IgD-negative memory B cell (primary cell): ENCODE data around the gene CLEC2L. TPM values are rescaled to one million over a fixed set of nuclear protein-coding genes. Genes with fewer than 3 reads are reported as not detected.

Source experiments
- H3K27ac Mint-ChIP-seq, 3 donors: one replicate each; pipeline ENCODE4 v1.8.0; 2020 to 2022; ENCODE audit warnings: mild to moderate bottlenecking in 3 of 3, mixed read lengths in 3 of 3, moderate library complexity in 1 of 3
- H3K27me3 Mint-ChIP-seq: one replicate; pipeline ENCODE4 v1.8.0; 2021; ENCODE audit warnings: mixed read lengths
- H3K36me3 Mint-ChIP-seq: one replicate; pipeline ENCODE4 v1.8.0; 2020; ENCODE audit warnings: mild to moderate bottlenecking, mixed read lengths
- H3K4me1 Mint-ChIP-seq, 3 donors: one replicate each; pipeline ENCODE4 v1.8.0; 2020 to 2022; ENCODE audit warnings: mixed read lengths in 3 of 3, mild to moderate bottlenecking in 1 of 3
- H3K4me3 Mint-ChIP-seq, 4 donors: one replicate each; pipeline ENCODE4 v1.8.0; 2020 to 2022; ENCODE audit warnings: mild to moderate bottlenecking in 4 of 4, mixed read lengths in 4 of 4, moderate library complexity in 3 of 4
- H3K9me3 Mint-ChIP-seq, 3 donors: one replicate each; pipeline ENCODE4 v1.8.0; 2020 to 2021; ENCODE audit warnings: mixed read lengths in 3 of 3, mild to moderate bottlenecking in 1 of 3
- polyA plus RNA-seq: library from polyadenylated mRNA; unstranded; fragments of 300-500 nt; fragmentation: Illumina TruSeq; gene quantifications from one replicate; pipeline ENCODE4 v1.2.3, GENCODE V29; 2021

CLEC2L gene
- polyA plus RNA-seq, 1 donor from 2014 or later = not detected

GRCh38 chr7:139586286-139586685 lies 62.8 kb downstream of the CLEC2L start:
- Mint-ChIP-seq H3K4me3 (no peak overlapping the region), H3K36me3 (peaks cover 20% of the 10 kb centered on the region), H3K27ac (no peak overlapping the region), H3K27me3 (no peaks in the 10 kb centered on the region), H3K9me3 (no peaks in the 10 kb centered on the region), H3K4me1 (peaks cover 0 to 3% (median 0%) of the 10 kb centered on the region in 3 donors)

DNA sequence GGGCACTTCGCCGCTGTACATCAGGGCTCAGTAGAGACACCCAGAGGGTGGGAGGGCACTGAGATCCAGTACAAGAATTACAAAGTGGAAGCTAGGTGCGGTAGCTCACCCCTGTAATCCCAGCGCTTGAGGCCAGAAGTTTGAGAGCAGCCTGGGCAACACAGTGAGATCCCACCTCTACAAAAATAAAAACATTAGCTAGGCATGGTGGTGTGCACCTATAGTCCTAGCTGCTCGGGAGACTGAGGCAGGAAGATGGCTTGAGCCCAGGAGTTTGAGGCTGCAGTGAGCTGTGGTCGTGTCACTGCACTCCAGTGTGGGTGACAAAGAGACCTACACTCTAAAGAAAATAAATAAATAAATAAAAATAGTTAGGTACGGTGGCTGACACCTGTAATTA lies 64.0 kb downstream of the CLEC2L start:
- Mint-ChIP-seq H3K27ac (no peak overlapping the region), H3K27me3 (no peaks in the 10 kb centered on the region), H3K36me3 (peaks cover 18% of the 10 kb centered on the region)

GRCh38 chr7:139588632-139589031 lies 65.1 kb downstream of the CLEC2L start:
- H3K9me3 Mint-ChIP-seq = no peaks in the 10 kb centered on the region
- peaks cover 0 to 4% (median 0%) of the 10 kb centered on the region in 3 donors for H3K4me1 Mint-ChIP-seq
- H3K27ac Mint-ChIP-seq = peak overlapping the region in 1 of 3 donors; percentile 46
- H3K4me3 Mint-ChIP-seq = peak overlapping the region in 1 of 4 donors; percentile 65
- peaks cover 18% of the 10 kb centered on the region for H3K36me3 Mint-ChIP-seq
- H3K27me3 Mint-ChIP-seq = no peaks in the 10 kb centered on the region

More for the DNA sequence above, 64.0 kb downstream of the CLEC2L start:
- Mint-ChIP-seq H3K9me3 (no peaks in the 10 kb centered on the region), H3K4me3 (no peak overlapping the region), H3K4me1 (peaks cover 0 to 4% (median 0%) of the 10 kb centered on the region in 3 donors)

- H3K36me3 Mint-ChIP-seq = peaks cover 19% of the 10 kb centered on the region
- peaks cover 0 to 4% (median 0%) of the 10 kb centered on the region in 3 donors for H3K4me1 Mint-ChIP-seq
- H3K4me3 Mint-ChIP-seq = no peak overlapping the region
- H3K27me3 Mint-ChIP-seq = no peaks in the 10 kb centered on the region
- H3K9me3 Mint-ChIP-seq = no peaks in the 10 kb centered on the region
- no peak overlapping the region for H3K27ac Mint-ChIP-seq
These were observed 66.0 kb downstream of the CLEC2L start for GRCh38 chr7:139589474-139589873.

GRCh38 chr7:139591550-139592195 lies 68.2 kb downstream of the CLEC2L start:
- H3K36me3 Mint-ChIP-seq = peaks cover 16% of the 10 kb centered on the region
- H3K27ac Mint-ChIP-seq = peak overlapping the region in 1 of 3 donors; percentile 26
- H3K27me3 Mint-ChIP-seq = no peaks in the 10 kb centered on the region

GRCh38 chr7:139592801-139593461 lies 69.4 kb downstream of the CLEC2L start:
- H3K4me1 Mint-ChIP-seq = peaks cover 0 to 4% (median 0%) of the 10 kb centered on the region in 3 donors
- no peaks in the 10 kb centered on the region for H3K9me3 Mint-ChIP-seq
- no peak overlapping the region for H3K27ac Mint-ChIP-seq
- H3K36me3 Mint-ChIP-seq = peaks cover 10% of the 10 kb centered on the region
- no peak overlapping the region for H3K4me3 Mint-ChIP-seq
- no peaks in the 10 kb centered on the region for H3K27me3 Mint-ChIP-seq

More at GRCh38 chr7:139591550-139592195, 68.2 kb downstream of the CLEC2L start:
- peaks cover 0 to 4% (median 0%) of the 10 kb centered on the region in 3 donors for H3K4me1 Mint-ChIP-seq
- no peaks in the 10 kb centered on the region for H3K9me3 Mint-ChIP-seq
- H3K4me3 Mint-ChIP-seq = no peak overlapping the region

DNA sequence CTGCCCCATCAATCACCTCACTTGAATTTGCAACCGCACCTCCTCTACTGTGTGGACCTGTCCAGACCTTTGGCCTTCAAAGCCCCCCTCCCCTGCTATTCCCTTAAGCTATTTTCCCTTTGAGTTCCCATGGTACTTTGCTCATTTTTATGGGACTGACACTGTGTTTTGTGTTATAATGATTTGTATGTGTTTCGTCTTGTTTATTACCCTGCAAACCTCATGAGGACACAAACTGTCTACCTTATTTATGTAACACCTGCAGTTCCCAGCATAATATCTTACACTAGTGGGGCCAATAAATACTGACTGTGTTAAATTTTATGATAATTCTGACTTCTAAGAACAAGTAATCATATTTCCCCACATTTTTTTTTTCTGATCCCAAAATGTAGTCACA lies 70.6 kb downstream of the CLEC2L start:
- peaks cover 0 to 2% (median 0%) of the 10 kb centered on the region in 3 donors for H3K4me1 Mint-ChIP-seq
- H3K9me3 Mint-ChIP-seq = no peaks in the 10 kb centered on the region
- no peaks in the 10 kb centered on the region for H3K27me3 Mint-ChIP-seq
- H3K27ac Mint-ChIP-seq = peak overlapping the region in 1 of 3 donors; percentile 41
- peaks cover 10% of the 10 kb centered on the region for H3K36me3 Mint-ChIP-seq
- H3K4me3 Mint-ChIP-seq = no peak overlapping the region

Other genes starting within 250 kb of the CLEC2L start
- gene FMC1, start 182.3 kb upstream of the CLEC2L start, polyA plus RNA-seq = 61.6 TPM
- gene LUC7L2, start 163.8 kb upstream of the CLEC2L start, polyA plus RNA-seq = 50.9 TPM
- not detected for gene KLRG2, start 40.0 kb upstream of the CLEC2L start, polyA plus RNA-seq